GM12892 (cell line): Measurements from ENCODE around the gene FNIP2.

Experiments used
- POLR2A ChIP-seq: IDR thresholded peaks from 2 replicates; pipeline ENCODE4 v1.6.1; 2011; ENCODE audit warnings: low read depth, low read length, control low read depth
- POLR2AphosphoS5 ChIP-seq: IDR thresholded peaks from 2 replicates; pipeline ENCODE4 v1.6.1; 2011; ENCODE audit warnings: low read depth, low read length, control low read depth

DNA sequence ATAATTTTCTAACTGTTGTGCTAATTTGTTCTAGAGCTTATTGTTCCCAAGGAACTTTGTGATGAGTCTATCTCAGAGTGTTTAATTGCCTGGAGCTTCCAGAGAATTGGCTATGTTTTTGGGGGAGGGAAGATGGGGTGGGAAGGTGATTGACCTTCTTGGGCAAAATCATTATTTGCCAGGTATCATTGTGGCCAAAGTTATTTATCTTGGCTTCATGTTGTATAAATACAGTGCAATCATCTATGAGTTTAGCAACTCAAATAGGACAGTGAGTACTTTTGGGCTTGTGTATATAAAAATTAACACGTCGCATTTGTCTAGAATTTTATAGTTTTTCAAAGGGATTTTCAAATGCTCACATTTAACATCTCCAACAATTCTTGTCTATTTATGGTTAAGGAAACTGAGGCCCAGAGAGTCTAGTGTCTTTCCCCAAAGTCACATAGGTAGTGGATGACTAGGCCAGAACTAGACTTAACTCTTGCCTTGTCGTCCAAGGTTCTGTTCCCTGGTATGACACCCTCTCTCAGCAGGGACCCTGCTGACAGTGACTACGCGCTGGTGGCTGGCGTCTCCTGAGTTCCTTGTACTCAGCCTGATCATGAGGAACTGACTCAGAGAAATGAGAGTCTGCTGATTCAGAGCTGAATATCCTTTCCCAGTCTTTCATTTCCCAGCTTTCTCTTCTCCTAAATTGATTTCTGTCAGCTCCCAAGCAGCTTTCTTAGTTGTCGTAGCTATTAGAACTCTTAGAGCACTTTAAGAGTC, 27.7 kb downstream of the FNIP2 start:
- TF ChIP-seq POLR2A (no peak), POLR2AphosphoS5 (no peak)
